Caco-2 (cell line): ENCODE data around the gene UBE2D3. TPM values are rescaled to one million over a fixed set of nuclear protein-coding genes. Genes with fewer than 3 reads are reported as not detected.

Experiments
- BruUV-seq: library from RNA; stranded (reverse); fragments of 400-500 nt; replicated peaks from 2 replicates; lab custom pipeline; 2021; lab: Mats Ljungman, UMichigan
- CTCF ChIA-PET: fragments of 300-600 bp; sonication (Branson Sonifier 250); formaldehyde crosslinking; loops from one replicate; lab custom pipeline; 2022; ENCODE audit warnings: antibody characterized with exemption; lab: Charles Lee
- POLR2A ChIA-PET: fragments of 300-600 bp; sonication (Branson Sonifier 250); formaldehyde crosslinking; loops from one replicate; lab custom pipeline; 2022; ENCODE audit warnings: antibody characterized with exemption; lab: Charles Lee
- DNase-seq, 2 experiments: peaks; one replicate each; pipeline versions ENCODE4 v3.0.0 to v3.0.0-alpha.2; 2020 to 2022
- H3K27me3 ChIP-seq: replicated peaks from 2 replicates; pipeline ENCODE4 v1.6.0; 2011; ENCODE audit warnings: low read length; ENCODE audit not compliant: control insufficient read depth, insufficient read depth
- H3K36me3 ChIP-seq: 2 replicates; pipeline ENCODE4 v1.5.1; 2011; ENCODE audit warnings: low read length; ENCODE audit not compliant: control insufficient read depth, insufficient read depth
- H3K4me1 ChIP-seq: fragments of 250-450 bp; sonication (Bioruptor Pico); 2 replicates; pipeline ENCODE4 v1.5.1; 2020; ENCODE audit warnings: mild to moderate bottlenecking
- H3K4me3 ChIP-seq: 2 replicates; pipeline ENCODE4 v1.5.1; 2011; ENCODE audit warnings: low read depth, mild to moderate bottlenecking, control low read depth, low read length
- H3K9me3 ChIP-seq: fragments of 250-450 bp; sonication (Bioruptor Pico); 2 replicates; pipeline ENCODE4 v1.5.1; 2020; ENCODE audit warnings: mild to moderate bottlenecking, moderate library complexity
- H3K27ac Mint-ChIP-seq: one replicate; pipeline ENCODE4 v1.8.0; 2022; ENCODE audit warnings: mixed read lengths; ENCODE audit not compliant: unreplicated experiment
- H3K27me3 Mint-ChIP-seq: one replicate; pipeline ENCODE4 v1.8.0; 2022; ENCODE audit warnings: mixed read lengths; ENCODE audit not compliant: insufficient read depth, unreplicated experiment
- H3K36me3 Mint-ChIP-seq: one replicate; pipeline ENCODE4 v1.8.0; 2022; ENCODE audit warnings: mild to moderate bottlenecking, mixed read lengths; ENCODE audit not compliant: insufficient read depth, unreplicated experiment
- H3K4me1 Mint-ChIP-seq: one replicate; pipeline ENCODE4 v1.8.0; 2022; ENCODE audit warnings: low read depth, mixed read lengths; ENCODE audit not compliant: unreplicated experiment
- H3K4me3 Mint-ChIP-seq: one replicate; pipeline ENCODE4 v1.8.0; 2022; ENCODE audit warnings: mild to moderate bottlenecking, moderate library complexity, mixed read lengths; ENCODE audit not compliant: unreplicated experiment
- H3K9me3 Mint-ChIP-seq: one replicate; pipeline ENCODE4 v1.8.0; 2022; ENCODE audit warnings: mixed read lengths; ENCODE audit not compliant: unreplicated experiment
- intact Hi-C: fragments of 100-400 bp; cut with micrococcal nuclease; formaldehyde crosslinking; loops from one replicate; pipeline ENCODE4 v1.10.0; 2022; ENCODE audit not compliant: unreplicated experiment
- total RNA-seq: library from RNA; stranded (reverse); gene quantifications from 2 replicates; pipeline ENCODE4 v1.2.3, GENCODE V29; 2022
- TF ChIP-seq, protein P1 (sequence below), 2 experiments: fragments of 200-600 bp in 1 of 2; IDR thresholded peaks; 1 replicate in 1 of 2; 2 replicates in 1 of 2; pipeline versions ENCODE4 v1.5.1 to v1.8.0; 2011 to 2022; ENCODE audit warnings: antibody characterized with exemption in 1 of 2, control low read depth in 1 of 2, inconsistent platforms in 1 of 2, low read depth in 1 of 2, low read length in 1 of 2, mild to moderate bottlenecking in 1 of 2, moderate library complexity in 1 of 2; ENCODE audit not compliant: insufficient read depth in 1 of 2, severe bottlenecking in 1 of 2, unreplicated experiment in 1 of 2

Gene UBE2D3
- total RNA-seq, 1 experiment from 2014 or later: 305 TPM

DNA sequence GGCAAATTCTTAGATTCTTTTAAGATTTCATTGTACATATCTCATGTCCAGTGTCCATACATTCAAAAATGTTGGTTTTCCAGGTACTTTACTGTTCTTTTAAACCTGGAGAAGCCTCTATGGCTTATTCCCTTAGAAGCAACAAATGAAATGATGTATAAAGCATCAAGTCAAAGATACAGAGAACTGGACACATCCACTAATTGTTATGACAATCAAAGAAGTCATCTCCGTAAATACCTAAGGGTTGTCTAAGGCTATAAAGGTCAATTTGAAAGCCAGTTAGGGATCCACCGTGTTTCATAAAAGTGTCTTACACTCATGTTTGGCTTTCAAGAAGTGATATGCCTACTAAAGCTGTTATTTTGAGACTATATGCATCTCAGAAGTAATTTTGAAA lies 32.4 kb downstream of the UBE2D3 start:
- no peaks in the 10 kb centered on the region for H3K27me3 ChIP-seq
- H3K9me3 ChIP-seq: no peaks in the 10 kb centered on the region
- H3K4me3 ChIP-seq: no peak overlapping the region
- no peak overlapping the region for H3K27ac Mint-ChIP-seq
- TF ChIP-seq, protein P1, sequence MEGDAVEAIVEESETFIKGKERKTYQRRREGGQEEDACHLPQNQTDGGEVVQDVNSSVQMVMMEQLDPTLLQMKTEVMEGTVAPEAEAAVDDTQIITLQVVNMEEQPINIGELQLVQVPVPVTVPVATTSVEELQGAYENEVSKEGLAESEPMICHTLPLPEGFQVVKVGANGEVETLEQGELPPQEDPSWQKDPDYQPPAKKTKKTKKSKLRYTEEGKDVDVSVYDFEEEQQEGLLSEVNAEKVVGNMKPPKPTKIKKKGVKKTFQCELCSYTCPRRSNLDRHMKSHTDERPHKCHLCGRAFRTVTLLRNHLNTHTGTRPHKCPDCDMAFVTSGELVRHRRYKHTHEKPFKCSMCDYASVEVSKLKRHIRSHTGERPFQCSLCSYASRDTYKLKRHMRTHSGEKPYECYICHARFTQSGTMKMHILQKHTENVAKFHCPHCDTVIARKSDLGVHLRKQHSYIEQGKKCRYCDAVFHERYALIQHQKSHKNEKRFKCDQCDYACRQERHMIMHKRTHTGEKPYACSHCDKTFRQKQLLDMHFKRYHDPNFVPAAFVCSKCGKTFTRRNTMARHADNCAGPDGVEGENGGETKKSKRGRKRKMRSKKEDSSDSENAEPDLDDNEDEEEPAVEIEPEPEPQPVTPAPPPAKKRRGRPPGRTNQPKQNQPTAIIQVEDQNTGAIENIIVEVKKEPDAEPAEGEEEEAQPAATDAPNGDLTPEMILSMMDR (IDR thresholded peaks at IDR 0.05; ENCODE audit: insufficient read depth in 1 of 2, low read depth in 1 of 2, low read length in 1 of 2, severe bottlenecking in 1 of 2, unreplicated experiment in 1 of 2): no peak
- intact Hi-C loops: no loop called here
- H3K4me1 ChIP-seq: 0 out of 2 replicates have a peak, but pooled peaks cover 4% of the 10 kb centered on the region
- CTCF ChIA-PET: no interaction called here
- H3K9me3 Mint-ChIP-seq: no peaks in the 10 kb centered on the region
- no peak for DNase-seq
- H3K27me3 Mint-ChIP-seq: no peaks in the 10 kb centered on the region
- H3K4me3 Mint-ChIP-seq: no peak overlapping the region
- no TSS peak for BruUV-seq
- H3K36me3 ChIP-seq: 0 out of 2 replicates have a peak, but pooled peaks cover 1% of the 10 kb centered on the region
- H3K4me1 Mint-ChIP-seq: peaks cover 7% of the 10 kb centered on the region
- POLR2A ChIA-PET: no interaction called here
- H3K36me3 Mint-ChIP-seq: peaks cover 81% of the 10 kb centered on the region

DNA sequence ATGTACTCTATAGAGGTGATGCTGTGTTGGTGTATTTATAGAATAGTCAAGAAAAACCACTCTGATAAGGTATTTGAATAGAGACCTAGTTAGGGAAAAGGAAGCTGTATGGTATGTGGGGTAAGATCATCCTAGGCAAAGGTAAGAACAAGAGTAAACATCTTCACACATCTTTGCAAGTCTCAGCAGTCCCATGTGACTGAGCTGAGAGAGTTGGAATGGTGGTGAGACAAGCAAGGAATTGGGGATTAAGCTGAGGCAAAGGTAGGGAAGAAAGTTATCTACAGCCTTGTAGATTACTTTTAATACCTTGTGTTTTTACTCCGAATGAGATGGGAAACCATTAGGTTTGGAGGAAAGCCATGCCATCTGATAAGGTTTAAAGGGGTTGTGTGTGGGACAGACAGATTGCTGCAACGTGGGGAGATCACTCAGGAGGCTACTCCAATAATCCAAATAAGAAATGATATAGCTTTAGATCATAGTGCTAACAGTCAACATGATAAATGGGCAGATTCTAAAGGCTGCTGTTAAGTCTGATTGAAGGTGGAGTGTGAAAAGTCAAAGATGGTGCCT lies 34.9 kb downstream of the UBE2D3 start:
- no TSS peak for BruUV-seq
- 0 out of 2 replicates have a peak, but pooled peaks cover 4% of the 10 kb centered on the region for H3K4me1 ChIP-seq
- H3K27me3 ChIP-seq: no peaks in the 10 kb centered on the region
- TF ChIP-seq, protein P1 (IDR thresholded peaks at IDR 0.05; ENCODE audit: insufficient read depth in 1 of 2, low read depth in 1 of 2, low read length in 1 of 2, severe bottlenecking in 1 of 2, unreplicated experiment in 1 of 2): no peak
- no peak overlapping the region for H3K4me3 ChIP-seq
- POLR2A ChIA-PET: interaction anchor here (0.5 to 0.6 kb wide), 2 partner anchors 246 to 272 kb away, joined by 3 read pairs; no protein-coding TSS in a partner anchor
- DNase-seq: no peak
- H3K27ac Mint-ChIP-seq: no peak overlapping the region
- CTCF ChIA-PET: interaction anchor here (1.1 kb wide), 1 partner anchor 172 kb away, joined by 3 read pairs; no protein-coding TSS in a partner anchor
- no peaks in the 10 kb centered on the region for H3K27me3 Mint-ChIP-seq
- peaks cover 4% of the 10 kb centered on the region; the same call in 1 of the 2 replicates for H3K9me3 ChIP-seq
- peaks cover 67% of the 10 kb centered on the region for H3K36me3 Mint-ChIP-seq
- no peaks in the 10 kb centered on the region for H3K9me3 Mint-ChIP-seq
- H3K4me1 Mint-ChIP-seq: peaks cover 7% of the 10 kb centered on the region
- H3K36me3 ChIP-seq: no peaks in the 10 kb centered on the region
- intact Hi-C loops: no loop called here
- H3K4me3 Mint-ChIP-seq: no peak overlapping the region

DNA sequence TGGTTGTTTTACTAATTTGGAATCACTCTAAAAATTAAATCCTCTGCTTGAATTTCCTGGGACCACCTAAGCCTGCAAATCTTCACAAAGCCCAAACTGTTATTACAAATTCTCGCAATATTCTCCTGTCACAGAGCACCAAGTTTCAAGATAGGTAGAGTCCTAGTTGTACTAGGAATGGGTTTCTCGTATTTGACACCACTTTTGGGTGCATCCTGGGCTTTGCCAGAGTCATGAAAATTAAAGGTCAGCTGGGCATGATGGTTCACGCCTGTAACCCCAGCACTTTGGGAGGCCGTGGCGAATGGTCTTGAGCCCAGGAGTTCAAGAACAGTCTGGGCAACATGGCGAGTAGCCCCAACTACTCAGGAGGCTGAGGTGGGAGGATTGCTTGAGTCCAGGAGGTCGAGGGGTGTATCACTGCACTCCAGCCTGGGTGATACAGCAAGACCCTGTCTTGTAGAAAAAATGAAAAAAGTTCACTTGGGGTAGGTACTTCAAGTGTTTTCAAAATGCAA lies 36.0 kb downstream of the UBE2D3 start:
- CTCF ChIA-PET: no interaction called here
- no peaks in the 10 kb centered on the region for H3K9me3 Mint-ChIP-seq
- no peak overlapping the region for H3K27ac Mint-ChIP-seq
- H3K27me3 Mint-ChIP-seq: no peaks in the 10 kb centered on the region
- BruUV-seq: no TSS peak
- Histone ChIP-seq H3K36me3 (no peaks in the 10 kb centered on the region), H3K27me3 (no peaks in the 10 kb centered on the region), H3K4me3 (no peak overlapping the region), H3K4me1 (0 out of 2 replicates have a peak, but pooled peaks cover 4% of the 10 kb centered on the region), H3K9me3 (peaks cover 4% of the 10 kb centered on the region; the same call in 1 of the 2 replicates)
- POLR2A ChIA-PET: no interaction called here
- H3K4me3 Mint-ChIP-seq: no peak overlapping the region
- intact Hi-C loops: no loop called here
- no peak for DNase-seq
- H3K4me1 Mint-ChIP-seq: peaks cover 7% of the 10 kb centered on the region
- TF ChIP-seq, protein P1 (IDR thresholded peaks at IDR 0.05; ENCODE audit: insufficient read depth in 1 of 2, low read depth in 1 of 2, low read length in 1 of 2, severe bottlenecking in 1 of 2, unreplicated experiment in 1 of 2): no peak
- peaks cover 64% of the 10 kb centered on the region for H3K36me3 Mint-ChIP-seq
